Tibial nerve (tissue), 4 donors: Measurements from ENCODE around the gene DTX3L. TPM values are rescaled to one million over a fixed set of nuclear protein-coding genes. Genes with fewer than 3 reads are reported as not detected.

Source experiments
- DNase-seq, 2 donors: peaks; one replicate each; pipeline ENCODE4 v3.0.0-alpha.2; 2019; ENCODE audit warnings: low spot score in 2 of 2
- H3K27ac ChIP-seq, 4 donors: fragments of 200-600 bp; sonication (generic) in 3 of 4; one replicate each; pipeline ENCODE4 v1.5.1; 2017 to 2019; ENCODE audit warnings: mild to moderate bottlenecking in 1 of 4
- H3K27me3 ChIP-seq, 2 donors: fragments of 200-600 bp; sonication (generic) in 1 of 2; one replicate each; pipeline versions ENCODE4 v1.5.1 to v1.6.0; 2017 to 2019
- H3K36me3 ChIP-seq, 3 donors: fragments of 200-600 bp; sonication (generic); one replicate each; pipeline ENCODE4 v1.5.1; 2018 to 2019
- H3K4me1 ChIP-seq, 4 donors: fragments of 200-600 bp; sonication (generic) in 3 of 4; one replicate each; pipeline ENCODE4 v1.5.1; 2017 to 2019
- H3K4me3 ChIP-seq, 4 donors: fragments of 200-600 bp; sonication (generic) in 3 of 4; one replicate each; pipeline ENCODE4 v1.5.1; 2017 to 2019; ENCODE audit warnings: mild to moderate bottlenecking in 1 of 4, moderate library complexity in 1 of 4
- H3K9me3 ChIP-seq, 4 donors: fragments of 200-600 bp; sonication (generic) in 3 of 4; one replicate each; pipeline ENCODE4 v1.5.1; 2017 to 2019
- CTCF ChIP-seq, 5 experiments: fragments of 200-600 bp in 3 of 5; fragments of 450-650 bp in 2 of 5; sonication (generic) in 3 of 5; IDR thresholded peaks; one replicate each; pipeline ENCODE4 v1.5.1; 2016 to 2019; ENCODE audit warnings: antibody characterized with exemption in 5 of 5, mild to moderate bottlenecking in 3 of 5, moderate library complexity in 2 of 5
- EP300 ChIP-seq, 2 donors: sonication (generic); formaldehyde crosslinking; IDR thresholded peaks; one replicate each; pipeline ENCODE4 v1.6.1; 2017; ENCODE audit warnings: antibody characterized with exemption in 2 of 2, mild to moderate bottlenecking in 1 of 2
- POLR2A ChIP-seq, 2 donors: fragments of 450-650 bp; IDR thresholded peaks; one replicate each; pipeline ENCODE4 v1.6.1; 2017; ENCODE audit warnings: antibody characterized with exemption in 2 of 2, mild to moderate bottlenecking in 2 of 2, moderate library complexity in 2 of 2
- WGBS, 2 donors: methylation state at CpG; one replicate each; pipeline ENCODE4 v1.1.5; 2018; 5-methylcytosine and 5-hydroxymethylcytosine counted together
- total RNA-seq, 4 donors: library from RNA; depleted of rRNA; stranded (reverse); fragments of >200 nt; gene quantifications; one replicate each; pipeline ENCODE4 v1.1.0, GENCODE V29; 2016

Gene DTX3L
- total RNA-seq, 4 donors from 2014 or later = 14.9 to 23.2 (median 18.9) TPM

- no peak for TF ChIP-seq POLR2A (IDR thresholded peaks at IDR 0.05)
- TF ChIP-seq EP300 (IDR thresholded peaks at IDR 0.05) = no peak
- no peak for TF ChIP-seq CTCF (IDR thresholded peaks at IDR 0.05)
These were observed 44.8 kb downstream of the DTX3L start for GRCh38 chr3:122608916-122609315.

GRCh38 chr3:122609798-122610559, 45.8 kb downstream of the DTX3L start:
- H3K4me1 ChIP-seq = no peaks in the 10 kb centered on the region
- no peaks in the 10 kb centered on the region for H3K9me3 ChIP-seq
- TF ChIP-seq CTCF (IDR thresholded peaks at IDR 0.05) = no peak
- TF ChIP-seq EP300 (IDR thresholded peaks at IDR 0.05) = no peak
- no peak for DNase-seq
- H3K27ac ChIP-seq = no peak overlapping the region
- no peaks in the 10 kb centered on the region for H3K36me3 ChIP-seq
- no peaks in the 10 kb centered on the region for H3K27me3 ChIP-seq
- no peak overlapping the region for H3K4me3 ChIP-seq
- WGBS, 2 donors = 76 to 78% methylated on average over 7 of the region's 7 CpGs

More at GRCh38 chr3:122608916-122609315, 44.8 kb downstream of the DTX3L start:
- no peaks in the 10 kb centered on the region for H3K36me3 ChIP-seq
- no peaks in the 10 kb centered on the region for H3K9me3 ChIP-seq
- H3K27me3 ChIP-seq = no peaks in the 10 kb centered on the region
- no peak overlapping the region for H3K27ac ChIP-seq
- 87 to 88% methylated on average over 1 of the region's 1 CpG for WGBS, 2 donors
- DNase-seq = no peak
- no peaks in the 10 kb centered on the region for H3K4me1 ChIP-seq
- no peak overlapping the region for H3K4me3 ChIP-seq

- 90 to 92% methylated on average over 5 of the region's 5 CpGs for WGBS, 2 donors
- Histone ChIP-seq H3K27me3 (no peaks in the 10 kb centered on the region), H3K27ac (no peak overlapping the region), H3K4me3 (no peak overlapping the region), H3K9me3 (no peaks in the 10 kb centered on the region), H3K36me3 (no peaks in the 10 kb centered on the region), H3K4me1 (no peaks in the 10 kb centered on the region)
- TF ChIP-seq EP300 (IDR thresholded peaks at IDR 0.05) (no peak), CTCF (IDR thresholded peaks at IDR 0.05) (no peak), POLR2A (IDR thresholded peaks at IDR 0.05) (no peak)
- no peak for DNase-seq
These were observed 48.6 kb downstream of the DTX3L start for GRCh38 chr3:122612696-122613095.

GRCh38 chr3:122615303-122615702, 51.2 kb downstream of the DTX3L start:
- no peaks in the 10 kb centered on the region for H3K9me3 ChIP-seq
- H3K27ac ChIP-seq = no peak overlapping the region
- DNase-seq = no peak
- no peaks in the 10 kb centered on the region for H3K4me1 ChIP-seq
- 28 to 43% methylated on average over 3 of the region's 3 CpGs for WGBS, 2 donors
- no peaks in the 10 kb centered on the region for H3K36me3 ChIP-seq
- no peak overlapping the region for H3K4me3 ChIP-seq
- H3K27me3 ChIP-seq = no peaks in the 10 kb centered on the region
- TF ChIP-seq POLR2A (IDR thresholded peaks at IDR 0.05) = no peak
- no peak for TF ChIP-seq EP300 (IDR thresholded peaks at IDR 0.05)
- no peak for TF ChIP-seq CTCF (IDR thresholded peaks at IDR 0.05)

- Histone ChIP-seq H3K9me3 (no peaks in the 10 kb centered on the region), H3K27ac (no peak overlapping the region), H3K4me1 (no peaks in the 10 kb centered on the region), H3K27me3 (no peaks in the 10 kb centered on the region), H3K4me3 (no peak overlapping the region), H3K36me3 (no peaks in the 10 kb centered on the region)
- WGBS, 2 donors = 63 to 73% methylated on average over 3 of the region's 3 CpGs
- no peak for DNase-seq
- TF ChIP-seq EP300 (IDR thresholded peaks at IDR 0.05) = no peak
- TF ChIP-seq POLR2A (IDR thresholded peaks at IDR 0.05) = no peak
- no peak for TF ChIP-seq CTCF (IDR thresholded peaks at IDR 0.05)
These were observed 54.5 kb downstream of the DTX3L start for GRCh38 chr3:122618614-122619013.
